NCI-H2107 treated with DMSO at 0.1 percent for 48 hours (cell line): Measurements from ENCODE around the gene FBXW11.
"Not testable (repeated sequence)": the region's sequence is repeated elsewhere in the genome, so short reads cannot be mapped to it uniquely, and the experiment has no call there.

Experiments used
- DNase-seq: peaks from one replicate; lab custom pipeline; 2025; ENCODE audit not compliant: unreplicated experiment; lab: John Stamatoyannopoulos, UW

Gene FBXW11

GRCh38 chr5:172020110-172020786 is 13.8 kb upstream of the FBXW11 start:
- not testable (repeated sequence) for DNase-seq

GRCh38 chr5:172015346-172015745 is 8.9 kb upstream of the FBXW11 start:
- no peak for DNase-seq

DNA sequence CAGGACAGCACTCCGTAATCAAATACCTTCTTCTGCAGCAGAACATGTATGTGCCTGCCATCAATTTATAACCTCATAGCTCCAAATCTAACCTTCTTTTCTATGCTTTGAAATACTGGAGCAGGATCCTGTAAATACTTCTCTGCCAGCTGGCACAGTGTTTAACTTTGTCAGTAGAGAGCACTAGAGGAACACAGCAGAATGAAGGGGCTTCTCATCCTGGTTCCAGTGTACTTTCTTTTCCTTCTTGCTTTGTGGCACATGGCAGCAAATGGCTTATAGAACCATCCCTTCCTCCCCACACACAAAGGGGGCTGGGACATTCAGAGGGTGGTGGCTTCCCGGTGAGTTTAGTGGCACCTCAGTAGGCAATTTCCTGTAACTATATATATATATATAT is 3.8 kb upstream of the FBXW11 start:
- DNase-seq = peak; percentile 3

- no peak for DNase-seq
Observed at GRCh38 chr5:172009536-172010270, 3.3 kb upstream of the FBXW11 start.

- no peak for DNase-seq
Observed at GRCh38 chr5:172008689-172009141, 2.3 kb upstream of the FBXW11 start.

- DNase-seq = no peak
Observed at GRCh38 chr5:172008111-172008455, 1.6 kb upstream of the FBXW11 start.

GRCh38 chr5:172007175-172008110 is 1.0 kb upstream of the FBXW11 start:
- DNase-seq = no peak

GRCh38 chr5:172005708-172006320 is 624 bp downstream of the FBXW11 start:
- no peak for DNase-seq

GRCh38 chr5:172004824-172005237 is 1.6 kb downstream of the FBXW11 start:
- no peak for DNase-seq

GRCh38 chr5:172003746-172004145 is 2.7 kb downstream of the FBXW11 start:
- DNase-seq = no peak

GRCh38 chr5:172002840-172003512 is 3.5 kb downstream of the FBXW11 start:
- no peak for DNase-seq

- no peak for DNase-seq
Observed at GRCh38 chr5:172002310-172002709, 4.1 kb downstream of the FBXW11 start.

- DNase-seq = no peak
Observed at GRCh38 chr5:171999877-172000276, 6.6 kb downstream of the FBXW11 start.

DNA sequence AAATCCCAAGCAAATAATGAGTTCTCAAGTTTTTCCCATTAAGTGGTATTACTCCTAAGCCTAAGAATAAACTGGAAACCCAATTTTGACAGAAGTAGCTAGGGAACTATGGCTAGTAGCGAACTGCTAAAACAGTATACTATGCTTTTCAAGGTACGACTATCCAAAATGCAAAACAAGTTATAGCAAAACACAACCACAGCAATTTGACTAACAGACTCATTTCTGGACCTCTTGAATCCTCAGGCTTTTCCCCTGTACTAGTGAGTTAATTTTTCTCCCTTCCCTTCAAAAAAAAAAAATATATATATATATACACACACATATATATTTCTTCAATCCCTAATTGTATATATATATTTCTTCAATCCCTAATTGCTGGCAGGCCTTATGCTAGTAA is 7.3 kb downstream of the FBXW11 start:
- no peak for DNase-seq

DNA sequence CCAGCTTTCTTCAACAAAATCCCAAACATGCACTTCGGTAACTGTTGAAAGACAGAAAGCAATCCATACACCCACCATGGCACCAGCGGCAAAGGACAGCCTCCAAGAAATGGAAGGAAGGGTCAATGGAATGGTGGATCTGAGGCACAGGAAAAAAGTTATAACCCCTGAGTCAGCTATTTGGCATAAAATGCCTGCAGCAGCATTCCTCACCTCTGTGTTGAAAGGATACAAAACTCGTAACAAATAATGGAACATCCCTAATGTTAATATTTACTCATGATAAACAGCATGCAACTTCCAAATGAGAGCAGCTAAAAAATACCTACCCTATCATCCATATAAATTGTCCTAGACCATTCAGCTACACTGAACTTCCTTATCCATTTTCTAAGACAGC is 9.4 kb downstream of the FBXW11 start:
- DNase-seq = no peak

- no peak for DNase-seq
Observed at GRCh38 chr5:171992813-171993212, 13.6 kb downstream of the FBXW11 start.

- no peak for DNase-seq
Observed at GRCh38 chr5:171992305-171992704, 14.1 kb downstream of the FBXW11 start.

- no peak for DNase-seq
Observed at GRCh38 chr5:171990713-171991015, 15.8 kb downstream of the FBXW11 start.

DNA sequence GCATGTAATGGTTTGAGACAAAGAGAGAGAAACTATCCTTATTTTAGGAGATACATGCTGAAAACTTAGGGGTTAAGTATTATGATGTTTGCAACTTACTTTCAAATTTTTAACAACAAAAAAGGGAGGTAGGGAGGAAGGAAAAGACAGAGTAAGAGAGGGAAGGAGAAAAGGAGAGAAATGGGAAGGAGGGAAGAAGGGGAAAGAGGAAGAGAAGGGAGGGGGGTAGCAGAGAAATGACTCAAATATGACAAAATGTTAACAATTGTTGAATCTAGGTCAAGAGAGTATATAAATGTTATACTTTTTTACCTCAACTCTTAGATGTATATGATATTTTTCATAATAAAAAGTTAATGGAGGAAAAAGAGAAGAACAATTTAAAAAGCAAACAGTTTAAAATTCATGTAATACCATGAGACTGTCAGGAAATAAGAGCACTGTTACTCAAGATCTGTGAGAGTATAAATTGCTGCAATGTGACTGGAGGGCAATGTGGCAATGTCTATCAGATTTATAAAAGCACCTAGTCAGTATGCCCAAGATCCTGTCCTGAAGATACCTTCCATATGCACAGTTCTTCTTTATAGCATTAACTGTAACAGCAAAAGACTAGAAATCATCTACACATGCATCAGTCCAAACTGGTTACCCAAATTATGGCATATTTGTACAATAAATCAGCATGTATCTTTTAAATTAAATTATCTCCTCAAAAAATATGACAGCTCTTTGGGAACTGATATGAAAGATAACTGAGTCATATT is 16.3 kb downstream of the FBXW11 start:
- DNase-seq = no peak

- DNase-seq = no peak
Observed at GRCh38 chr5:171989276-171989675, 17.2 kb downstream of the FBXW11 start.
